Naive B cell (primary cell): ENCODE measurements around the gene WWTR1. TPM values are rescaled to one million over a fixed set of nuclear protein-coding genes. Genes with fewer than 3 reads are reported as not detected.
A peak's percentile ranks its signal among the peaks of the same experiment; 100 is the strongest.

ENCODE experiments used
- ATAC-seq, 2 donors: fragments of 150-1000 bp; cut with Tn5 transposase; 2 replicates each; pipeline ENCODE4 v1.10.0; 2021; ENCODE audit warnings: low read depth in 2 of 2, mild to moderate bottlenecking in 2 of 2, moderate library complexity in 2 of 2
- DNase-seq: peaks from one replicate; pipeline ENCODE4 v3.0.0; 2022
- H3K27ac Mint-ChIP-seq, 6 donors: one replicate each; pipeline ENCODE4 v1.8.0; 2020 to 2022; ENCODE audit warnings: mild to moderate bottlenecking in 6 of 6, mixed read lengths in 6 of 6, moderate library complexity in 5 of 6, inconsistent platforms in 2 of 6
- H3K27me3 Mint-ChIP-seq, 3 donors: one replicate each; pipeline ENCODE4 v1.8.0; 2021 to 2022; ENCODE audit warnings: mixed read lengths in 3 of 3, mild to moderate bottlenecking in 1 of 3
- H3K36me3 Mint-ChIP-seq, 2 donors: one replicate each; pipeline ENCODE4 v1.8.0; 2020 to 2022; ENCODE audit warnings: mixed read lengths in 2 of 2, inconsistent platforms in 1 of 2, mild to moderate bottlenecking in 1 of 2
- H3K4me1 Mint-ChIP-seq, 3 donors: one replicate each; pipeline ENCODE4 v1.8.0; 2020 to 2022; ENCODE audit warnings: mixed read lengths in 3 of 3, inconsistent platforms in 1 of 3, mild to moderate bottlenecking in 1 of 3, moderate library complexity in 1 of 3
- H3K4me3 Mint-ChIP-seq, 8 donors: one replicate each; pipeline ENCODE4 v1.8.0; 2020 to 2022; ENCODE audit warnings: mild to moderate bottlenecking in 8 of 8, mixed read lengths in 8 of 8, moderate library complexity in 8 of 8, inconsistent platforms in 2 of 8
- H3K9me3 Mint-ChIP-seq, 7 donors: one replicate each; pipeline ENCODE4 v1.8.0; 2020 to 2022; ENCODE audit warnings: mixed read lengths in 7 of 7, mild to moderate bottlenecking in 5 of 7, inconsistent platforms in 2 of 7, moderate library complexity in 1 of 7
- polyA plus RNA-seq, 6 donors: library from polyadenylated mRNA; unstranded; fragments of 300-500 nt; fragmentation: Illumina TruSeq; gene quantifications; one replicate each; pipeline ENCODE4 v1.2.3, GENCODE V29; 2021; ENCODE audit warnings: low read depth in 6 of 6

Gene WWTR1
- polyA plus RNA-seq, 6 donors from 2014 or later, result 0.61 TPM; not detected in 5

DNA sequence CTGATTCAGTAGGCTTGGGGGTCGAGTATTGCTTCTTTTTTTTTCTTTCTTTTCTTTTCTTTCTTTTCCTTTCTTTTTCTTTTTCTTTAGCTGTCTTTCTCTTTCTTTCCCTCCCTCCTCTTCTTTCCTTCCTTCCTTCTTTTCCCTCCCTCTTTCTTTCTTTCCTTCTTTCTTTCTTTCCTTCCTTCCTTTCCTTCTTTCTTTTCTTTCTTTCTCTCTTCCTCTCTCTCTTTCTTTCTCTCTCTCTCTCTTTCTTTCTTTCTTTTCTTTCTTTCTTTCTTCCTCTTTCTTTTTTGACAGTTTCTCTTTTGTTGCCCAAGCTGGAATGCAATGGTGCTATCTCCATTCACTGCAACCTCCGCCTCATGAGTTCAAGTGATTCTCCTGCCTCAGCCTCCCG, 147.3 kb downstream of the WWTR1 start:
- no peaks in the 10 kb centered on the region for H3K36me3 Mint-ChIP-seq
- DNase-seq (no peak), ATAC-seq (no peak)
- peaks cover 0 to 20% (median 10%) of the 10 kb centered on the region in 3 donors for H3K4me1 Mint-ChIP-seq
- H3K27me3 Mint-ChIP-seq, result peaks cover 8 to 28% (median 25%) of the 10 kb centered on the region in 3 donors
- no peaks in the 10 kb centered on the region for H3K9me3 Mint-ChIP-seq
- peak overlapping the region in 1 of 6 donors; percentile 47 for H3K27ac Mint-ChIP-seq
- no peak overlapping the region for H3K4me3 Mint-ChIP-seq

DNA sequence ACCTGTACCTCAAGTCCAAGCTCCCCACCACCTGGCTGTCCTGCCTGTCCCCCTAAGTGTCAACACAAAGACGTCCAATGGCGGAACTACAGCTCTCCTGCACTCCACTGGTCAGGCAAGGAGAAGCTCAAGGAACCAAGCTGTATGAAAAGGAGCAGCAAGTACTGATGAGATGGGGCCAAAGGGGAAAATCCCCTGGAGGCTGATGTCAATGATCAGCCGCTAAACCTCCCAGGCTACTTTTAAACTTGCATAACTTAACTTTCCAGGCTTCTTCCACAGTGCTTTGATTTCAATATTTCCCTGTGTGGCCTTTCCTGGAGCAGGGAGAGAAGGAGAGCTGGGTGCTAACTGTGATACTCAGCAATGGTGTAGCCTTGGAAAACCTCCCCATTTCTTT, 148.3 kb downstream of the WWTR1 start:
- ATAC-seq, result no peak
- Mint-ChIP-seq H3K36me3 (no peaks in the 10 kb centered on the region), H3K9me3 (no peaks in the 10 kb centered on the region), H3K4me1 (peaks cover 0 to 20% (median 10%) of the 10 kb centered on the region in 3 donors), H3K4me3 (no peak overlapping the region), H3K27ac (no peak overlapping the region), H3K27me3 (peaks cover 14 to 21% (median 19%) of the 10 kb centered on the region in 3 donors)
- DNase-seq, result no peak

DNA sequence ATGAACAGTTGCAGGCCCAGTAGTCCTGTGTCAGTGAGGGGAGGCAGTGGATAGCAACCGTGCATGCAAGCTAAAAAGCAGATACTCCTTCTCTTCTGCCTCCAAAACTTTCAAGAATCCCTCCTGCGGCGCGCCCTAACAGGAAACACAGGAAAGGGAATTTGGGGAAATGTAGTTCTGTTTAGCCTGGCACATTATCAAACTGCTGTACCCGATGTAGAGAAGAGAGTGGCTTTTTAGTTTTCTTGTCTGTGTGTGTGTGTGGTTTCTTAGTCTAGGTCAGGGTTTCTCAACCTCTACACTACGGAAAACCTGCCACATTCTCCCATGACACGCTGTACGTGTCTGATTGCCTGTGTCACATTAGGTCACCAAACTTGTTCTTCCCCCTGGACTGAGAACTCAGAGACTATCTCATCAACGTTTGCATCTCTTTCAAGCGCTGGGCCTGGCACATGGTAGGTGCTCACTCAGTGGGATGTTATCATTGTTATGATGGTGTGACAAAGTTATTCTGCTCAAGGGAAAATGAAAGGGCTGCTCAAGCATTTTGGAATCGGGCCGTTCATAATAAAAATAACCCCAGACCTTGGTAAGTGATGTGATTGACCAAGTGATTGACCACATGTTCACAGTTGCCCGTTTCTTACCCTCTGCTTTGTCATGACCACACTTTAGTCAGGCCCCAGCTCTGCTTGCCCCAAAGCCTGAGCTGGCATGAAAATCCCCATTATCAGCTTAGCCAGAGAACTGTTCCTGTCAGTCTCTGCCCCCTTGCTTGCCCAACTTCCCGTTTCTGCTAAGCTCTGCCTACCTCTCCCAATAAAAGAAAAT, 150.1 kb downstream of the WWTR1 start:
- peak overlapping the region in 3 of 6 donors; percentile 4 to 88 (median 33) for H3K27ac Mint-ChIP-seq
- ATAC-seq (peak; percentile 36 to 37), DNase-seq (no peak)
- H3K36me3 Mint-ChIP-seq, result no peaks in the 10 kb centered on the region
- H3K4me3 Mint-ChIP-seq, result peak overlapping the region in 6 of 8 donors; percentile 1 to 69 (median 55)
- peaks cover 19 to 21% (median 19%) of the 10 kb centered on the region in 3 donors for H3K27me3 Mint-ChIP-seq
- peaks cover 0 to 20% (median 10%) of the 10 kb centered on the region in 3 donors for H3K4me1 Mint-ChIP-seq
- no peaks in the 10 kb centered on the region for H3K9me3 Mint-ChIP-seq

DNA sequence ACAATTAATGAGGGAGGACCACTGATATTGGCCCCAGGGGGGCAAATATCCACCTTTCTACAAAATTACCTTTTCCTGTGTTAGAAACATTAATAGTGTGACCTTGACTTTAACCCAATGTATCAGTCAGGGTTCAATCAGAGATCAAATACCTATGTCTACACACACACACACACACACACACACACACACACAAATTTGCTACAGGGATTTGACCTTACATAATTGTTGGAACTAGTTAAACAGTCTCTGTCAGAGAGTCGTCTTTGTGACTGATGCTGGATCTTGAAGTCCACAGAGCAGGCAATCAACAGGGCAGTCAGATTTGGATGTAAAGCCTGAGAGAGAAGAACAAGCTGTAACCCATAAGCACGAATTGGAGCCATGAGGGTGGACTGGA, 150.9 kb downstream of the WWTR1 start:
- no peak for DNase-seq
- Mint-ChIP-seq H3K4me3 (no peak overlapping the region), H3K27me3 (peaks cover 12 to 18% (median 15%) of the 10 kb centered on the region in 3 donors), H3K4me1 (peaks cover 0 to 13% (median 10%) of the 10 kb centered on the region in 3 donors), H3K36me3 (no peaks in the 10 kb centered on the region), H3K9me3 (no peaks in the 10 kb centered on the region), H3K27ac (no peak overlapping the region)
- no peak for ATAC-seq

DNA sequence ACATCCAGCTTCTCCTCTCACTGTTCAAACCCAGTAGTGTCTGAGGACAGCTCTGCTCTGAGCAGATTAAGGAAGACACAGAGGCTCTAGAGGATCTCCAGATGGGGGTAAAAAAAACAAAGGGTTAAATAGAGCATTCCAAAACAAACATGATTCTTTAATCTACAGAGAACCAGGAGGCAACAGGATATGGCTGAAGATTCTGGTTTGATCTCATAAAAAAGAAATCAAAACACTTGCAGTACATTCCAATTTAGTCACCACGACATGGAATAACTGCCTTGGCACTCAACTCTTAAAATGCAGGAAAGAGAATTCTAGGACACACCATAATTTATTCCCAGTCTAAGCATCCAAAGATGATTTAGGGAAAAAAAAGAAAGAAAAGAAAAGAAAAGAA, 151.3 kb downstream of the WWTR1 start:
- Mint-ChIP-seq H3K27me3 (peaks cover 13 to 22% (median 15%) of the 10 kb centered on the region in 3 donors), H3K4me1 (peaks cover 0 to 13% (median 10%) of the 10 kb centered on the region in 3 donors), H3K36me3 (no peaks in the 10 kb centered on the region), H3K9me3 (no peaks in the 10 kb centered on the region), H3K4me3 (no peak overlapping the region), H3K27ac (no peak overlapping the region)
- DNase-seq (no peak), ATAC-seq (no peak)

DNA sequence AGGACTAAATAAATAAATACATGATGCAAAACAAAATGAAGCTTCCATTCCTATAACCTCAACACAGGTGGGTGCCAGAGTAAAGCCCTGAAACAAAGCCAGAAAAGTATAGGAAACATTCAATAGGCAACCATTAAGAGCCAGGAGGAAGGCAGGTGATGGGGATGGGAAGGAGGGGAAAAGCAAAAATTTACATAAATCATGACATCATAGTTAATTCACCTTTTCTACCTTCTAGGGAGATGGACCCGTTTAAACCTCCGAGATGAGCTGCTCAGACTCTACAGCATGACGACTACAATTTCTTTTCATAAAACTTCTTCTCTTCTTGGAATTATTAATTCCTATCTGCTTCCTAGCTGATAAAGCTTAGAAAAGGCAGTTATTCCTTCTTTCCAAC, 155.4 kb downstream of the WWTR1 start:
- Mint-ChIP-seq H3K4me3 (no peak overlapping the region), H3K4me1 (peaks cover 0 to 5% (median 2%) of the 10 kb centered on the region in 3 donors), H3K9me3 (no peaks in the 10 kb centered on the region), H3K36me3 (no peaks in the 10 kb centered on the region), H3K27ac (no peak overlapping the region), H3K27me3 (peaks cover 17 to 19% (median 19%) of the 10 kb centered on the region in 3 donors)
- ATAC-seq, result no peak
- no peak for DNase-seq

DNA sequence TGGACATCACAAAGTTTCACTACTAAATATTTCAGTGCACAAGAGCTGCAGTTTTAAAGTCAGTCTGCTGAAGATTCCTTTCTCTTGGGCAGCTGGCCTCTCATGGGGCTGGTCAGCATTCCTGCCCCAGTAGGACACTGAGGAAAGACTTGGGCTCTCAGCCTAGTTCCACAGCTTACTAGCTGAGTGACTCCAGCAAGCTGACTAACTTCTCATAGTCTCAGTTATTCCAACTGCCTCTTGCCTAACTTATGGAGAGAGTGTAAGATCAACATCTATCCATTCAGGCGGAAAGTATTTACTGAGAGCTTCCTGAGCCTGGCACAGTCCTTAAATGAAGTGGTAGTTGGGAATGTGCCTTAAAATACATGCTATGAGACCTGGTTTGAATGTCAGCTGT, 156.3 kb downstream of the WWTR1 start:
- ATAC-seq (no peak), DNase-seq (no peak)
- H3K4me1 Mint-ChIP-seq, result peaks cover 0 to 3% (median 0%) of the 10 kb centered on the region in 3 donors
- H3K36me3 Mint-ChIP-seq, result no peaks in the 10 kb centered on the region
- H3K9me3 Mint-ChIP-seq, result no peaks in the 10 kb centered on the region
- H3K4me3 Mint-ChIP-seq, result no peak overlapping the region
- H3K27ac Mint-ChIP-seq, result no peak overlapping the region
- H3K27me3 Mint-ChIP-seq, result peaks cover 13 to 16% (median 15%) of the 10 kb centered on the region in 3 donors

DNA sequence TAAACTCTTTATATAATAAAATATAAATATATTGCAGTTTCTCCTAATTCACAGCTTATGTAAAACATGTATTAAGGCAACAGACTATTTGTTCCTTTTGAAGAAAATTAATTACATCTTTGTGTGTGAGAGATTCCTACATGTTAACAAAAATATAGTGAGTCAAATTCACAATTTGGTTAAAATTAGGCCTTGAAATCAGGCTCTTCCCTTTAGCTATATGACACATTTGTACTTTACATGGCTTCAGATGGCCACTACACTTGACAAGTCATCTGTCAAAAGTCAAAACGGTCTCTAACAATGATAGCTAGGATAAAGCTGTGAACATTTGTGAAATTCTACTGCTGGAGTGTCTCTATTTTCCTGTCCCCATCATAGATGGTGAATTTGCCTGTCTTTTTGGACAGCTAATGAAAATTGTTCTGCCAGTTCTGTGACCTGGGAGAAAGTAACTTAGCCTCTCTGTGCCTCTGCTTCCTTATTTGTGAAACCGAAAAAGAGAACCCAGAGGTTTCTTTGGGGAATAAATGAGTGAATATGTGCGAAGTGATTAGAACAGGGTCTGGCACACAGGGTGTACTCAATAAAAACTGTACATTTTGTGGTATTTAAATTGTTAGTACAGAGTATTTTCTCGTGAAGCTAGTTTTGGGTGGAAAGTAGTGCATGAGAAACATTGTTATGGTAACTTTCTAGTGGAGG, 159.7 kb downstream of the WWTR1 start:
- Mint-ChIP-seq H3K27ac (no peak overlapping the region), H3K9me3 (no peaks in the 10 kb centered on the region), H3K4me1 (peaks cover 0 to 8% (median 4%) of the 10 kb centered on the region in 3 donors), H3K27me3 (peaks cover 14 to 27% (median 20%) of the 10 kb centered on the region in 3 donors), H3K36me3 (no peaks in the 10 kb centered on the region), H3K4me3 (no peak overlapping the region)
- no peak for DNase-seq
- ATAC-seq, result no peak

DNA sequence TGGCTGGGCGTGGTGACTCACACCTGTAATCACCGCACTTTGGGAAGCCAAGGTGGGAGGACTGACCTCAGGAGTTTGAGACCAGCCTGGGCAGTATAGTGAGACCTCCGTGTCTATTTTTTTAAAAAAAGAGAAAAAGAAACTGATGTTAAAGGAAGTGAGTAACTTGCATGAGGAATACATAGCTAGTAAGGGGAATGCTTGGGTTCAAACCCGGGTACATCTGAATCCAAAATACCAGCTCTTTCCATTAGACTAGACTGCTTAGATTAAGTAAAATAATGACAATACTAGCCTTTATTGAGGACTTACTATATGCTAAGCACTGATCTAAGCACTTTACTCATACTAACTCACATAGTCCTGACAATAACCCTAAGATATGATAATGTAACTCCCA, 160.9 kb downstream of the WWTR1 start:
- ATAC-seq, result no peak
- peaks cover 16 to 30% (median 24%) of the 10 kb centered on the region in 3 donors for H3K27me3 Mint-ChIP-seq

DNA sequence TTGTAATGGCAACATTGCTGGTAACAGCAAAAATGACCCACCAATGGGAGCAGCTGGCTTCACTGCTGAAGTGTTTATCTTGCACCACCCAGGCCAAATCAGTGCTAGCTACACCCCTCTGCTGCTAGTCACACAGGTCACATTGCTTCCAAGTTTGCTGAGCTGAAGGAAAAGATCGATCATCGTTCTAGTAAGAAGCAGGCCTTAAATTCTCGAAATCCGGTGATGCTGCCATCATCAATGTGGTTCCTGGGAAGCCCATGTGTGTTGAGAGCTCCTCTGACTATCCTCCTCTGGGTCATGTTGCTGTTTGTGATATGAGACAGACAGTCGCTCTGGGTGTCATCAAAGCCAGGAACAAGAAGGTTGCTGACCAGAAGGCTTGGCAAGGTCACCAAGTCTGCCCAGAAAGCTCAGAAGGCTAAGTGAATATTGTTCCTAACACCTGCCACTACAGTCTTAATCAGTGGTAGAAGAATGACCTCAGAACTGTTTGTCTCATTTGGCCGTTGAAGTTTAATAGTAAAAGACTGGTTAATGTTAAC, 162.2 kb downstream of the WWTR1 start:
- Mint-ChIP-seq H3K27me3 (peaks cover 18 to 33% (median 25%) of the 10 kb centered on the region in 3 donors), H3K27ac (no peak overlapping the region), H3K36me3 (no peaks in the 10 kb centered on the region), H3K4me1 (peaks cover 0 to 8% (median 4%) of the 10 kb centered on the region in 3 donors), H3K9me3 (peaks cover 0 to 4% (median 0%) of the 10 kb centered on the region in 7 donors), H3K4me3 (no peak overlapping the region)
- ATAC-seq (no peak), DNase-seq (no peak)

More for the DNA sequence above, 160.9 kb downstream of the WWTR1 start:
- Mint-ChIP-seq H3K4me1 (peaks cover 0 to 8% (median 4%) of the 10 kb centered on the region in 3 donors), H3K36me3 (no peaks in the 10 kb centered on the region), H3K9me3 (no peaks in the 10 kb centered on the region), H3K27ac (no peak overlapping the region), H3K4me3 (peak overlapping the region in 1 of 8 donors; percentile 20)
- no peak for DNase-seq

DNA sequence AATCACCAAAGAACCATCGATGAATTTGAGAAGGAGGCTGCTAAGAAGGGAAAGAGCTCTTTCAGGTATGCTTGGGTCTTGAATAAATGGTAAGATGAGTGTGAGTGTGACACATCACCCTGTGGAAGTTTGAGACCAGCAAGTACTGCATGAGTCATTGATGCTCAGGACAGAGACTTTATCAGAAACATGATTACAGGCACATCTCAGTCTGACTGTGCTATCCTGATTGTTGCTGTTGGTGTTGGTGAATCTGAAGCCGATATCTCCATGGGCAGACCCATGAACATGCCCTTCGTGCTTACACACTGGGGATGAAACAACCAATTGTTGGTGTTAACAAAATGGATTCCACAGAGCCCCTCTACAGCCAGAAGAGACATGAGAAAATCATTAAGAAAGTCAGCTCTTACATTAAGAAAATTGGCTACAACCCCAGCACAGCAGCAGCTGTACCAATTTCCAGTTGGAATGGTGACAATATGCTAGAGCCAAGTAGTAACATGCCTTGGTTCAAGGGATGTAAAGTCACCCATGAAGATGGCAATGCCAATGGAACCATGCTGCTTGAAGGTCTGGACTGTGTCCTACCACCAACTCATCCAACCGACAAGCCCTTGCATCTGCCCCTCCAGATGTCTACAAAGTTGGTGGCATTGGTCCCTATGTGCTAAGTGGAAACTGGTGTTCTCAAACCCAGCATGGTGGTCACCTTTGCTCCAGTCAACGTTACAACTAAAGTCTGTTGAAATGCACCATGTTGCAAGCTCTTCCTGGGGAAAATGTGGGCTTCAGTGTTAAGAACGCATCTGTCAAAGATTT, 162.9 kb downstream of the WWTR1 start:
- Mint-ChIP-seq H3K4me3 (no peak overlapping the region), H3K9me3 (peaks cover 0 to 4% (median 0%) of the 10 kb centered on the region in 7 donors), H3K4me1 (peaks cover 0 to 8% (median 4%) of the 10 kb centered on the region in 3 donors), H3K27me3 (peaks cover 23 to 40% (median 31%) of the 10 kb centered on the region in 3 donors), H3K36me3 (no peaks in the 10 kb centered on the region), H3K27ac (no peak overlapping the region)
- ATAC-seq (no peak), DNase-seq (no peak)

DNA sequence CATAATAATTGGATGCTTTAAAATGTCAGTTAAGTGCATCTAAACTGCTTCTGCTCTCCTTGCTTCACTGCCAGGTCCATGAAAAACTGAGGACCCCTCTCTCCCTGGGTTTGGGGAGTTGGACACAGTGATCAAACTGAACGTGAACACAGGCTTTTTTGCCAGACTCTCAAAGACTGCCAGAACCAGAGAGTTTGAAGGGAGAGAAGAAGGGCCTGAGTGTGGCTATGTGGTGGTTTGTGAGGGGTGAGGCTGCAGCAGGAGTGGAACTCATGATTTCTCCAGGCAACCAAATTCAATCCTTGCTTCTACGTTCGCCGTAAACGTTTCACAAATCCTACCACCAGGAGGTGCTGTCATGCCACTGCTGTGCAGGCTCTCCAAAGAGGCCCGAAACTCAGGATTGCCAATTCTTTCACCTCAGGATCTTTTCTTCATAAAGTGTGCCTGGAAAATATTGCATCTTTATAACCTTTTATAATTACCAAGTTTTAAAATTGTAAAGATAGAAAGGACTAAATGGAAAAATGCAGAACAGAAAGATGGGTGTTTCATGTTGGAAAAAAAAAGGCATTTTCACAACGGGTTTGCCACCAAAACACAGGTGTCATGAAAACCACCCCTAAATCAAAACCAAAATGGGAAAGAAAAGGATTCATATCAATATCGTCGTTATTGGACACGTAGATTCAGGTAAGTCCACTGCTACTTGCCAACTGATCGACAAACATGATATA, 163.6 kb downstream of the WWTR1 start:
- ATAC-seq, result no peak
- Mint-ChIP-seq H3K36me3 (no peaks in the 10 kb centered on the region), H3K27me3 (peaks cover 23 to 41% (median 39%) of the 10 kb centered on the region in 3 donors), H3K9me3 (peaks cover 0 to 4% (median 0%) of the 10 kb centered on the region in 7 donors), H3K4me1 (peaks cover 0 to 8% (median 4%) of the 10 kb centered on the region in 3 donors), H3K27ac (no peak overlapping the region), H3K4me3 (no peak overlapping the region)
- DNase-seq, result no peak
